H1 (cell line): ENCODE data around the gene CORIN. TPM values are rescaled to one million over a fixed set of nuclear protein-coding genes. Genes with fewer than 3 reads are reported as not detected.

Experiments
- CTCF ChIA-PET: fragments of 300-600 bp; sonication (Branson Sonifier 250); formaldehyde crosslinking; loops from one replicate; lab custom pipeline; 2021; ENCODE audit not compliant: partially characterized antibody; lab: Charles Lee
- POLR2A ChIA-PET: fragments of 300-600 bp; sonication (Branson Sonifier 250); formaldehyde crosslinking; loops from one replicate; lab custom pipeline; 2021; ENCODE audit warnings: inconsistent platforms; ENCODE audit not compliant: partially characterized antibody; lab: Charles Lee
- DNase-seq, 2 experiments: peaks; one replicate each; pipeline versions ENCODE4 v3.0.0 to v3.0.0-alpha.2; 2010 to 2022; ENCODE audit warnings: low spot score in 2 of 2, low read depth in 1 of 2, mixed read lengths in 1 of 2
- FAIRE-seq: peaks from 2 replicates; lab custom pipeline; 2011; peaks lifted over from hg19 to GRCh38; lab: Jason Lieb, UNC
- H2AFZ ChIP-seq: 2 replicates; pipeline ENCODE4 v1.8.1; 2012; ENCODE audit warnings: low read length, inconsistent platforms
- H2AK5ac ChIP-seq: 2 replicates; pipeline ENCODE4 v1.6.1; 2013; ENCODE audit warnings: low read depth, low read length
- H2BK120ac ChIP-seq: replicated peaks from 2 replicates; pipeline ENCODE3; 2013; ENCODE audit warnings: low read depth, low read length, inconsistent platforms
- H2BK12ac ChIP-seq: 2 replicates; pipeline ENCODE4 v1.6.1; 2013; ENCODE audit warnings: low read depth, low read length
- H2BK15ac ChIP-seq: 2 replicates; pipeline ENCODE4 v1.6.1; 2013; ENCODE audit warnings: low read length
- H2BK20ac ChIP-seq: 2 replicates; pipeline ENCODE4 v1.6.1; 2013; ENCODE audit warnings: low read length
- H2BK5ac ChIP-seq: 2 replicates; pipeline ENCODE4 v1.6.1; 2013; ENCODE audit warnings: low read depth, low read length
- H3K14ac ChIP-seq: 2 replicates; pipeline ENCODE4 v1.6.1; 2013; ENCODE audit warnings: inconsistent platforms; ENCODE audit not compliant: insufficient read length
- H3K18ac ChIP-seq: 2 replicates; pipeline ENCODE4 v1.6.1; 2013; ENCODE audit warnings: low read length; ENCODE audit errors: extremely low read depth
- H3K23ac ChIP-seq: 2 replicates; pipeline ENCODE4 v1.6.1; 2013; ENCODE audit warnings: inconsistent platforms; ENCODE audit not compliant: insufficient read length
- H3K23me2 ChIP-seq: 2 replicates; pipeline ENCODE4 v1.6.1; 2013; ENCODE audit warnings: low read depth, low read length
- H3K27ac ChIP-seq: 2 replicates; pipeline ENCODE4 v1.6.1; 2011; ENCODE audit warnings: low read depth, low read length, inconsistent platforms
- H3K27me3 ChIP-seq, 4 experiments: replicated peaks in 1 of 4; 1 replicate in 1 of 4; 2 replicates in 3 of 4; pipeline versions ENCODE4 v1.6.1 to v1.8.1; 2011 to 2013; ENCODE audit warnings: low read length in 3 of 4, mild to moderate bottlenecking in 3 of 4, inconsistent platforms in 2 of 4, mixed read lengths in 2 of 4, moderate library complexity in 1 of 4; ENCODE audit not compliant: control insufficient read depth in 3 of 4, insufficient read depth in 3 of 4; ENCODE audit errors: extremely low read depth in 1 of 4
- H3K36me3 ChIP-seq, 4 experiments: 2 replicates each; pipeline versions ENCODE4 v1.6.1 to v1.8.1; 2011 to 2013; ENCODE audit warnings: mild to moderate bottlenecking in 4 of 4, low read length in 3 of 4, moderate library complexity in 2 of 4, control low read depth in 1 of 4, inconsistent platforms in 1 of 4; ENCODE audit not compliant: insufficient read depth in 4 of 4, control insufficient read depth in 2 of 4
- H3K4ac ChIP-seq: replicated peaks from 2 replicates; pipeline ENCODE3; 2013; ENCODE audit warnings: low read length, low read depth, mixed read lengths, inconsistent platforms; ENCODE audit not compliant: insufficient read length
- H3K4me1 ChIP-seq, 4 experiments: replicated peaks in 1 of 4; 1 replicate in 1 of 4; 2 replicates in 3 of 4; pipeline versions ENCODE4 v1.6.1 to v1.8.1; 2011 to 2013; ENCODE audit warnings: low read length in 3 of 4, inconsistent platforms in 2 of 4, mixed read lengths in 1 of 4; ENCODE audit not compliant: insufficient read depth in 4 of 4, control insufficient read depth in 3 of 4
- H3K4me2 ChIP-seq, 2 experiments: 2 replicates each; pipeline versions ENCODE4 v1.6.1 to v1.8.1; 2011 to 2013; ENCODE audit warnings: low read depth in 2 of 2, low read length in 2 of 2, control low read depth in 1 of 2, inconsistent platforms in 1 of 2, mild to moderate bottlenecking in 1 of 2; ENCODE audit not compliant: insufficient read depth in 1 of 2
- H3K4me3 ChIP-seq, 4 experiments: fragments of 200-600, 300-600 bp in 1 of 4; sonication (generic), shearing (Covaris generic), sonication (Bioruptor Twin) in 1 of 4; 2 replicates each; pipeline versions ENCODE4 v1.5.1 to v1.8.1; 2011 to 2016; ENCODE audit warnings: low read length in 4 of 4, low read depth in 3 of 4, control low read depth in 2 of 4, inconsistent platforms in 2 of 4, mild to moderate bottlenecking in 2 of 4, mixed read lengths in 1 of 4, moderate library complexity in 1 of 4; ENCODE audit not compliant: insufficient read depth in 2 of 4; ENCODE audit errors: extremely low read depth in 1 of 4
- H3K56ac ChIP-seq: replicated peaks from 2 replicates; pipeline ENCODE3; 2013; ENCODE audit warnings: low read depth, mild to moderate bottlenecking, mixed read lengths, low read length, inconsistent platforms; ENCODE audit not compliant: insufficient read length
- H3K79me1 ChIP-seq: 2 replicates; pipeline ENCODE4 v1.6.1; 2013; ENCODE audit warnings: low read depth, low read length, control low read depth
- H3K79me2 ChIP-seq, 2 experiments: 2 replicates each; pipeline versions ENCODE4 v1.6.1 to v1.8.1; 2012 to 2013; ENCODE audit warnings: low read length in 2 of 2, mild to moderate bottlenecking in 2 of 2, inconsistent platforms in 1 of 2; ENCODE audit not compliant: insufficient read depth in 2 of 2, control insufficient read depth in 1 of 2
- H3K9ac ChIP-seq, 4 experiments: replicated peaks in 1 of 4; 1 replicate in 1 of 4; 2 replicates in 3 of 4; pipeline versions ENCODE4 v1.6.1 to v1.8.1; 2011 to 2013; ENCODE audit warnings: low read depth in 3 of 4, low read length in 3 of 4, control low read depth in 2 of 4, mild to moderate bottlenecking in 2 of 4, moderate library complexity in 2 of 4, inconsistent platforms in 1 of 4; ENCODE audit errors: extremely low read depth in 1 of 4
- H3K9me3 ChIP-seq, 2 experiments: 2 replicates each; pipeline versions ENCODE4 v1.6.1 to v1.8.1; 2012 to 2013; ENCODE audit warnings: mild to moderate bottlenecking in 2 of 2, moderate library complexity in 2 of 2, control low read depth in 1 of 2, inconsistent platforms in 1 of 2, low read depth in 1 of 2, low read length in 1 of 2, mixed read lengths in 1 of 2; ENCODE audit not compliant: insufficient read depth in 2 of 2
- H4K20me1 ChIP-seq, 2 experiments: replicated peaks in 1 of 2; 2 replicates each; pipeline versions ENCODE3 to v1.8.1; 2011 to 2013; ENCODE audit warnings: inconsistent platforms in 2 of 2, low read length in 2 of 2, mild to moderate bottlenecking in 1 of 2; ENCODE audit not compliant: insufficient read depth in 2 of 2, control insufficient read depth in 1 of 2
- H4K5ac ChIP-seq: 2 replicates; pipeline ENCODE4 v1.6.1; 2013; ENCODE audit warnings: low read length, low read depth, mixed read lengths, inconsistent platforms; ENCODE audit not compliant: insufficient read length
- H4K8ac ChIP-seq: 2 replicates; pipeline ENCODE4 v1.8.0; 2013; ENCODE audit warnings: mild to moderate bottlenecking, moderate library complexity, low read length, inconsistent platforms; ENCODE audit not compliant: insufficient read depth; ENCODE audit errors: extremely low read depth
- H4K91ac ChIP-seq: replicated peaks from 2 replicates; pipeline ENCODE3; 2013; ENCODE audit warnings: low read length, mixed read lengths, inconsistent platforms; ENCODE audit not compliant: insufficient read length
- ASH2L ChIP-seq: fragments of 200-600, 300-600 bp; sonication (generic); IDR thresholded peaks from one replicate; pipeline ENCODE4 v1.7.1; 2017; ENCODE audit warnings: low read length
- BACH1 ChIP-seq: IDR thresholded peaks from 2 replicates; pipeline ENCODE4 v1.6.1; 2012; ENCODE audit warnings: low read length, improper control_type of control experiment
- CREB1 ChIP-seq: IDR thresholded peaks from 2 replicates; pipeline ENCODE4 v1.6.1; 2012; ENCODE audit warnings: inconsistent platforms
- EGR1 ChIP-seq: IDR thresholded peaks from 2 replicates; pipeline ENCODE4 v1.6.1; 2011; ENCODE audit warnings: low read depth, low read length, borderline replicate concordance
- EZH2 ChIP-seq: fragments of 200-600 bp; sonication (generic); IDR thresholded peaks from 2 replicates; pipeline ENCODE4 v1.7.1; 2012; ENCODE audit warnings: low read depth, mild to moderate bottlenecking, moderate library complexity, low read length, inconsistent platforms; ENCODE audit not compliant: severe bottlenecking
- HDAC2 ChIP-seq, 2 experiments: fragments of 300-600 bp in 1 of 2; sonication (generic) in 1 of 2; IDR thresholded peaks; 2 replicates each; pipeline ENCODE4 v1.6.1; 2011 to 2012; ENCODE audit warnings: low read depth in 2 of 2, low read length in 2 of 2, mild to moderate bottlenecking in 2 of 2, moderate library complexity in 2 of 2, borderline replicate concordance in 1 of 2, inconsistent platforms in 1 of 2
- KDM1A ChIP-seq: fragments of 200-600, 300-600 bp; sonication (generic); IDR thresholded peaks from 2 replicates; pipeline ENCODE4 v1.7.1; 2016; ENCODE audit warnings: mild to moderate bottlenecking, low read length, borderline replicate concordance
- RXRA ChIP-seq: IDR thresholded peaks from 2 replicates; pipeline ENCODE4 v1.6.1; 2011; ENCODE audit warnings: low read depth, mild to moderate bottlenecking, low read length, moderate library complexity; ENCODE audit not compliant: insufficient read depth
- SAP30 ChIP-seq: fragments of 300-600 bp; sonication (generic); IDR thresholded peaks from 2 replicates; pipeline ENCODE4 v1.7.1; 2012; ENCODE audit warnings: low read length, moderate library complexity, mild to moderate bottlenecking, inconsistent platforms; ENCODE audit not compliant: insufficient read depth, insufficient replicate concordance
- SIN3A ChIP-seq, 2 experiments: IDR thresholded peaks in 1 of 2; conservative IDR thresholded peaks in 1 of 2; 2 replicates each; pipeline ENCODE4 v1.6.1; 2011 to 2012; ENCODE audit warnings: low read length in 2 of 2, improper control_type of control experiment in 1 of 2, low read depth in 1 of 2, mild to moderate bottlenecking in 1 of 2
- SIRT6 ChIP-seq: IDR thresholded peaks from one replicate; pipeline ENCODE4 v1.7.1; 2012; ENCODE audit warnings: low read length, inconsistent platforms
- SIX5 ChIP-seq: IDR thresholded peaks from 2 replicates; pipeline ENCODE4 v1.6.1; 2011; ENCODE audit warnings: mild to moderate bottlenecking, low read depth, low read length
- SP2 ChIP-seq: IDR thresholded peaks from 2 replicates; pipeline ENCODE4 v1.6.1; 2012; ENCODE audit warnings: mild to moderate bottlenecking, low read length, inconsistent platforms
- TCF12 ChIP-seq: IDR thresholded peaks from 2 replicates; pipeline ENCODE4 v1.6.1; 2011; ENCODE audit warnings: low read depth, mild to moderate bottlenecking, low read length
- TEAD4 ChIP-seq: IDR thresholded peaks from 2 replicates; pipeline ENCODE4 v1.6.1; 2012; ENCODE audit warnings: low read depth, low read length, inconsistent platforms, mixed read lengths
- WGBS, 2 experiments: shearing (Covaris generic) in 1 of 2; methylation state at CpG; one replicate each; pipeline versions ENCODE4 v1.1.6 to v1.1.7; 2013 to 2015; ENCODE audit warnings: low lambda C conversion rate in 2 of 2, mixed read lengths in 2 of 2, inconsistent platforms in 1 of 2, low coverage in 1 of 2, missing lambda C conversion rate in 1 of 2; ENCODE audit not compliant: insufficient replicate concordance in 2 of 2, insufficient coverage in 1 of 2, insufficient read length in 1 of 2; ENCODE audit errors: extremely low coverage in 1 of 2, missing lambda C conversion rate in 1 of 2; 5-methylcytosine and 5-hydroxymethylcytosine counted together
- polyA plus RNA-seq, 7 experiments: library from polyadenylated mRNA; depleted of rRNA in 3 of 7; stranded (reverse) in 5 of 7; unstranded in 2 of 7; fragments of >200 nt in 5 of 7; fragments of 200-250 nt in 2 of 7; gene quantifications; 1 replicate in 5 of 7; 2 replicates in 1 of 7; 4 replicates in 1 of 7; pipeline versions ENCODE4 v1.2.1 to v1.2.3, GENCODE V29; 2011 to 2013; ENCODE audit warnings: missing spikeins in 2 of 7, mixed read lengths in 2 of 7
- total RNA-seq: library from RNA; stranded (reverse); fragmentation: NEBNext Ultra II Directional; extraction: Animal tissue kit (Norgen Biotek cat#: 25700); gene quantifications from 2 replicates; pipeline ENCODE4 v1.2.1, GENCODE V29; 2021

The CORIN gene
- total and polyA plus RNA-seq, 2 of the 8 experiments (the other 6 are each of a cell fraction or from before 2014, with no cell fraction given) = 0.09 to 0.32 TPM

- peaks cover 0 to 1% (median 0%) of the 10 kb centered on the region in 4 experiments; a peak in 1 of 7 replicates for H3K27me3 ChIP-seq
- H4K20me1 ChIP-seq = no peaks in the 10 kb centered on the region
- H2BK120ac ChIP-seq = no peak overlapping the region
- H3K4me1 ChIP-seq = no peaks in the 10 kb centered on the region
- no peak overlapping the region for H3K23ac ChIP-seq
- H3K9ac ChIP-seq = no peak overlapping the region
- H3K9me3 ChIP-seq = no peaks in the 10 kb centered on the region
- H4K8ac ChIP-seq = no peak overlapping the region
- POLR2A ChIA-PET = no interaction called here
- H2BK12ac ChIP-seq = no peak overlapping the region
- H2AFZ ChIP-seq = no peak overlapping the region
- no peaks in the 10 kb centered on the region for H3K36me3 ChIP-seq
- H2BK20ac ChIP-seq = no peak overlapping the region
- H3K4ac ChIP-seq = no peak overlapping the region
- DNase-seq (no peak), FAIRE-seq (no peak)
- no peak overlapping the region for H2AK5ac ChIP-seq
- H3K23me2 ChIP-seq = no peaks in the 10 kb centered on the region
- H3K18ac ChIP-seq = no peak overlapping the region
- H3K4me3 ChIP-seq = no peak overlapping the region
- H2BK15ac ChIP-seq = no peak overlapping the region
- no peak overlapping the region for H3K56ac ChIP-seq
- CTCF ChIA-PET = no interaction called here
- H3K79me2 ChIP-seq = no peaks in the 10 kb centered on the region
- H3K14ac ChIP-seq = no peak overlapping the region
- H4K91ac ChIP-seq = no peak overlapping the region
- no peaks in the 10 kb centered on the region for H3K79me1 ChIP-seq
- H3K4me2 ChIP-seq = no peak overlapping the region
- H4K5ac ChIP-seq = no peak overlapping the region
- 84% methylated on average over 3 of the region's 3 CpGs; no CpG with 5 or more reads in 1 of the 2 experiments for WGBS, 2 experiments
- H3K27ac ChIP-seq = no peak overlapping the region
- no peak overlapping the region for H2BK5ac ChIP-seq
- TF ChIP-seq SIN3A (conservative IDR thresholded peaks at IDR 0.05 in 1 of 2, IDR thresholded peaks at IDR 0.05 in 1 of 2; ENCODE audit: low read depth in 1 of 2, low read length in 2 of 2) (no peak), CREB1 (no peak), HDAC2 (IDR thresholded peaks at IDR 0.05; ENCODE audit: borderline replicate concordance in 1 of 2, low read depth in 2 of 2, low read length in 2 of 2) (no peak), ASH2L (no peak), TCF12 (no peak), TEAD4 (no peak), SAP30 (no peak), EZH2 (no peak), EGR1 (no peak), RXRA (no peak), SIRT6 (no peak), KDM1A (no peak), BACH1 (no peak), SP2 (no peak), SIX5 (no peak)
Observed at GRCh38 chr4:47785153-47785552, 52.7 kb downstream of the CORIN start.
